Central memory CD8-positive, alpha-beta T cell (primary cell): ENCODE results near the gene SPRR1A.
"Not testable (repeated sequence)": the region's sequence is repeated elsewhere in the genome, so short reads cannot be mapped to it uniquely, and the experiment has no call there.

Experiments used
- ATAC-seq: fragments of 150-1000 bp; cut with Tn5 transposase; replicated peaks from 2 replicates; pipeline ENCODE4 v1.10.0; 2022; ENCODE audit warnings: mild to moderate bottlenecking, moderate FRiP score, moderate number of reproducible peaks; ENCODE audit not compliant: poor library complexity, severe bottlenecking; ENCODE audit errors: extremely low read depth
- DNase-seq, 2 donors: peaks; one replicate each; pipeline ENCODE4 v3.0.0; 2021; ENCODE audit warnings: low spot score in 2 of 2
- H3K27ac Mint-ChIP-seq: one replicate; pipeline ENCODE4 v1.8.0; 2022; ENCODE audit warnings: low read depth, mild to moderate bottlenecking, moderate library complexity, mixed read lengths
- H3K27me3 Mint-ChIP-seq: one replicate; pipeline ENCODE4 v1.8.0; 2022; ENCODE audit warnings: mixed read lengths
- H3K36me3 Mint-ChIP-seq: one replicate; pipeline ENCODE4 v1.8.0; 2022; ENCODE audit warnings: mild to moderate bottlenecking, moderate library complexity, mixed read lengths; ENCODE audit not compliant: insufficient read depth
- H3K4me1 Mint-ChIP-seq: one replicate; pipeline ENCODE4 v1.8.0; 2022; ENCODE audit warnings: mixed read lengths
- H3K4me3 Mint-ChIP-seq: one replicate; pipeline ENCODE4 v1.8.0; 2022; ENCODE audit warnings: mild to moderate bottlenecking, moderate library complexity, mixed read lengths
- H3K9me3 Mint-ChIP-seq: one replicate; pipeline ENCODE4 v1.8.0; 2022; ENCODE audit warnings: mixed read lengths

Gene SPRR1A

GRCh38 chr1:153021829-153022228 is 37.9 kb downstream of the SPRR1A start:
- ATAC-seq, H3K27ac Mint-ChIP-seq, H3K36me3 Mint-ChIP-seq, H3K4me3 Mint-ChIP-seq, H3K4me1 Mint-ChIP-seq, H3K9me3 Mint-ChIP-seq, DNase-seq: not testable (repeated sequence)
- peaks cover 62% of the 10 kb centered on the region for H3K27me3 Mint-ChIP-seq

GRCh38 chr1:153022340-153022739 is 38.5 kb downstream of the SPRR1A start:
- ATAC-seq, H3K4me3 Mint-ChIP-seq, DNase-seq, H3K9me3 Mint-ChIP-seq, H3K36me3 Mint-ChIP-seq, H3K4me1 Mint-ChIP-seq, H3K27ac Mint-ChIP-seq: not testable (repeated sequence)
- H3K27me3 Mint-ChIP-seq, result peaks cover 59% of the 10 kb centered on the region

GRCh38 chr1:153023109-153023508 is 39.2 kb downstream of the SPRR1A start:
- H3K27ac Mint-ChIP-seq, result no peak overlapping the region
- no peaks in the 10 kb centered on the region for H3K9me3 Mint-ChIP-seq
- peaks cover 57% of the 10 kb centered on the region for H3K27me3 Mint-ChIP-seq
- H3K36me3 Mint-ChIP-seq, result peaks cover 2% of the 10 kb centered on the region
- no peaks in the 10 kb centered on the region for H3K4me1 Mint-ChIP-seq
- ATAC-seq (no peak), DNase-seq (no peak)
- H3K4me3 Mint-ChIP-seq, result no peak overlapping the region

GRCh38 chr1:153024413-153024812 is 40.5 kb downstream of the SPRR1A start:
- H3K27ac Mint-ChIP-seq, result no peak overlapping the region
- no peak for DNase-seq
- H3K27me3 Mint-ChIP-seq, result peaks cover 61% of the 10 kb centered on the region
- H3K9me3 Mint-ChIP-seq, result no peaks in the 10 kb centered on the region
- ATAC-seq, result no peak
- H3K36me3 Mint-ChIP-seq, result peaks cover 2% of the 10 kb centered on the region
- H3K4me3 Mint-ChIP-seq, result no peak overlapping the region
- no peaks in the 10 kb centered on the region for H3K4me1 Mint-ChIP-seq

- Mint-ChIP-seq H3K36me3 (no peaks in the 10 kb centered on the region), H3K27me3 (peaks cover 53% of the 10 kb centered on the region), H3K4me1 (no peaks in the 10 kb centered on the region), H3K27ac (no peak overlapping the region), H3K9me3 (no peaks in the 10 kb centered on the region), H3K4me3 (no peak overlapping the region)
- DNase-seq (no peak), ATAC-seq (no peak)
These were observed 41.9 kb downstream of the SPRR1A start for GRCh38 chr1:153025797-153026196.

- peaks cover 38% of the 10 kb centered on the region for H3K27me3 Mint-ChIP-seq
- H3K9me3 Mint-ChIP-seq, result no peaks in the 10 kb centered on the region
- ATAC-seq (no peak), DNase-seq (no peak)
- H3K4me1 Mint-ChIP-seq, result no peaks in the 10 kb centered on the region
- no peaks in the 10 kb centered on the region for H3K36me3 Mint-ChIP-seq
- H3K4me3 Mint-ChIP-seq, result no peak overlapping the region
- no peak overlapping the region for H3K27ac Mint-ChIP-seq
These were observed 44.9 kb downstream of the SPRR1A start for GRCh38 chr1:153028766-153029165.

GRCh38 chr1:153030895-153031294 is 47.0 kb downstream of the SPRR1A start, which contains the start of gene SPRR1B:
Gene SPRR1B (plus strand): TSS chr1:153031203. CDS start chr1:153032346, 1,143 bp downstream.
- H3K27me3 Mint-ChIP-seq, result peaks cover 55% of the 10 kb centered on the region
- DNase-seq (no peak), ATAC-seq (no peak)
- no peak within 1 kb of the TSS for H3K4me3 Mint-ChIP-seq
- H3K36me3 Mint-ChIP-seq, result no peaks in the 10 kb centered on the region
- H3K4me1 Mint-ChIP-seq, result no peaks in the 10 kb centered on the region
- no peak within 1 kb of the TSS for H3K27ac Mint-ChIP-seq
- H3K9me3 Mint-ChIP-seq, result no peaks in the 10 kb centered on the region

GRCh38 chr1:153032073-153032472 is 48.2 kb downstream of the SPRR1A start:
- Mint-ChIP-seq H3K27me3 (peaks cover 59% of the 10 kb centered on the region), H3K27ac (no peak overlapping the region), H3K9me3 (no peaks in the 10 kb centered on the region), H3K4me1 (no peaks in the 10 kb centered on the region), H3K4me3 (no peak overlapping the region), H3K36me3 (no peaks in the 10 kb centered on the region)
- DNase-seq (no peak), ATAC-seq (no peak)

GRCh38 chr1:153032677-153033308 is 48.9 kb downstream of the SPRR1A start:
- H3K27ac Mint-ChIP-seq, result no peak overlapping the region
- no peaks in the 10 kb centered on the region for H3K36me3 Mint-ChIP-seq
- no peaks in the 10 kb centered on the region for H3K4me1 Mint-ChIP-seq
- ATAC-seq (no peak), DNase-seq (no peak)
- no peak overlapping the region for H3K4me3 Mint-ChIP-seq
- H3K27me3 Mint-ChIP-seq, result peaks cover 64% of the 10 kb centered on the region
- H3K9me3 Mint-ChIP-seq, result no peaks in the 10 kb centered on the region

GRCh38 chr1:153035211-153035610 is 51.3 kb downstream of the SPRR1A start:
- ATAC-seq (no peak), DNase-seq (no peak)
- H3K27ac Mint-ChIP-seq, result no peak overlapping the region
- H3K4me1 Mint-ChIP-seq, result no peaks in the 10 kb centered on the region
- H3K9me3 Mint-ChIP-seq, result no peaks in the 10 kb centered on the region
- peaks cover 69% of the 10 kb centered on the region for H3K27me3 Mint-ChIP-seq
- no peak overlapping the region for H3K4me3 Mint-ChIP-seq
- H3K36me3 Mint-ChIP-seq, result no peaks in the 10 kb centered on the region
